K562 (cell line): ENCODE data around the gene TMEM87B. TPM values are rescaled to one million over a fixed set of nuclear protein-coding genes. Genes with fewer than 3 reads are reported as not detected.
A peak's percentile ranks its signal among the peaks of the same experiment; 100 is the strongest.

Experiments
- AFF4 ChIP-seq: sonication (generic); formaldehyde crosslinking; IDR thresholded peaks from 2 replicates; pipeline ENCODE4 v1.8.0; 2023; ENCODE audit warnings: mild to moderate bottlenecking, missing genetic modification reagents
- ARID4B ChIP-seq: sonication (generic); formaldehyde crosslinking; IDR thresholded peaks from 2 replicates; pipeline ENCODE4 v1.8.0; 2022; ENCODE audit warnings: mild to moderate bottlenecking, missing genetic modification reagents
- CHD4 ChIP-seq: fragments of 200-600 bp; sonication (generic); IDR thresholded peaks from 3 replicates; pipeline ENCODE4 v1.6.1; 2012; ENCODE audit warnings: low read depth, mild to moderate bottlenecking, mixed read lengths, low read length, inconsistent platforms; ENCODE audit not compliant: insufficient read depth, insufficient replicate concordance, poor library complexity, severe bottlenecking
- CUX1 ChIP-seq: fragments of 200-800 bp; sonication (Bioruptor generic); IDR thresholded peaks from 2 replicates; pipeline ENCODE4 v1.6.1; 2016; ENCODE audit warnings: missing genetic modification characterization, missing compliant biosample characterization
- ETV5 ChIP-seq: sonication (generic); formaldehyde crosslinking; IDR thresholded peaks from 2 replicates; pipeline ENCODE4 v1.4.0; 2020; ENCODE audit warnings: low read depth, mild to moderate bottlenecking, missing genetic modification reagents
- FOXJ2 ChIP-seq: fragments of 200-800 bp; sonication (Bioruptor generic); IDR thresholded peaks from 2 replicates; pipeline ENCODE4 v1.6.1; 2016; ENCODE audit warnings: missing genetic modification characterization, missing compliant biosample characterization
- LCOR ChIP-seq: sonication (generic); formaldehyde crosslinking; IDR thresholded peaks from 2 replicates; pipeline ENCODE4 v1.8.0; 2022; ENCODE audit warnings: mild to moderate bottlenecking, missing genetic modification reagents
- MXD1 ChIP-seq: fragments of 250-450 bp; sonication (Bioruptor Pico); IDR thresholded peaks from 2 replicates; pipeline ENCODE4 v1.8.0; 2021; ENCODE audit warnings: borderline replicate concordance, mild to moderate bottlenecking, moderate library complexity; ENCODE audit not compliant: poor library complexity, severe bottlenecking
- MYNN ChIP-seq, 2 experiments: sonication (generic); formaldehyde crosslinking in 1 of 2; IDR thresholded peaks; 2 replicates each; pipeline versions ENCODE4 v1.5.0 to v1.6.1; 2016 to 2020; ENCODE audit warnings: antibody characterized with exemption in 1 of 2, missing genetic modification reagents in 1 of 2
- RFX7 ChIP-seq: fragments of 250-450 bp; sonication (Bioruptor Pico); IDR thresholded peaks from 2 replicates; pipeline ENCODE4 v1.5.1; 2021; ENCODE audit warnings: mild to moderate bottlenecking
- SMAD3 ChIP-seq: fragments of 450-650 bp; formaldehyde crosslinking; conservative IDR thresholded peaks from 2 replicates; pipeline ENCODE4 v1.4.0; 2020; ENCODE audit warnings: mild to moderate bottlenecking
- TGIF2 ChIP-seq: sonication (generic); formaldehyde crosslinking; IDR thresholded peaks from 2 replicates; pipeline ENCODE4 v1.8.1; 2022; ENCODE audit warnings: mild to moderate bottlenecking, missing genetic modification reagents, moderate library complexity
- ZC3H8 ChIP-seq: fragments of 450-650 bp; IDR thresholded peaks from 2 replicates; pipeline ENCODE4 v1.6.1; 2017
- ZNF239 ChIP-seq: fragments of 250-450 bp; sonication (Bioruptor Pico); IDR thresholded peaks from 2 replicates; pipeline ENCODE4 v1.4.0; 2020; ENCODE audit warnings: mild to moderate bottlenecking
- polyA plus RNA-seq, 8 experiments: library from polyadenylated mRNA; depleted of rRNA in 4 of 8; stranded (reverse) in 5 of 8; unstranded in 3 of 8; fragments of >200 nt; fragmentation: Nextera tagmentation in 2 of 8; fragmentation: Illumina TruSeq in 1 of 8; extraction: Ambion mirVana in 2 of 8; extraction: Trizol in 1 of 8; gene quantifications; 2 replicates each; pipeline versions ENCODE4 v1.2.1 to v1.2.3, GENCODE V29; 2011 to 2014; ENCODE audit warnings: inconsistent platforms in 1 of 8, missing spikeins in 1 of 8
- total RNA-seq, 7 experiments: library from RNA; depleted of rRNA in 6 of 7; stranded (reverse); fragments of >200 nt in 6 of 7; fragmentation: Illumina TruSeq in 2 of 7; extraction: Trizol in 2 of 7; gene quantifications; 2 replicates each; pipeline versions ENCODE4 v1.2.1 to v1.2.3, GENCODE V29; 2011 to 2021; ENCODE audit warnings: low replicate concordance in 1 of 7

TMEM87B gene
- total and polyA plus RNA-seq, 9 of the 15 experiments (the other 6 are each of a cell fraction or from before 2014, with no cell fraction given) = 3.7 to 17.1 (median 11.0) TPM

- TF ChIP-seq CUX1 (CRISPR knock-in tag) = no peak
- peak; percentile 51; the same call in 1 of the 2 replicates for TF ChIP-seq ETV5
- TF ChIP-seq ARID4B (CRISPR knock-in tag) = no peak
- TF ChIP-seq MXD1 (CRISPR knock-in tag) = no peak
- TF ChIP-seq RFX7 (CRISPR knock-in tag) = no peak
- TF ChIP-seq TGIF2 = no peak
- no peak for TF ChIP-seq FOXJ2 (tag)
- no peak for TF ChIP-seq AFF4 (CRISPR knock-in tag)
- 0 out of 2 replicates have a peak, but pooled peaks have one; percentile 43 for TF ChIP-seq LCOR (CRISPR knock-in tag)
- 0 out of 2 replicates have a peak, but pooled peaks have one; percentile 43 for TF ChIP-seq MYNN (IDR thresholded peaks at IDR 0.05)
- no peak for TF ChIP-seq MYNN (CRISPR knock-in tag; IDR thresholded peaks at IDR 0.05)
- no peak for TF ChIP-seq CHD4
- no peak for TF ChIP-seq ZNF239 (CRISPR knock-in tag)
- no peak for TF ChIP-seq SMAD3 (CRISPR knock-in tag)
- no peak for TF ChIP-seq ZC3H8
Measured at GRCh38 chr2:112026509-112026908, 28.6 kb upstream of the TMEM87B start (continued).
